ENCODE data around the gene CD99L2. TPM values are rescaled to one million over a fixed set of nuclear protein-coding genes. Genes with fewer than 3 reads are reported as not detected.

The CD99L2 gene
- total and polyA plus RNA-seq, 10 of the 15 experiments (the other 5 are each of a cell fraction or from before 2014, with no cell fraction given), result 1.1 to 22.9 (median 13.0) TPM

DNA sequence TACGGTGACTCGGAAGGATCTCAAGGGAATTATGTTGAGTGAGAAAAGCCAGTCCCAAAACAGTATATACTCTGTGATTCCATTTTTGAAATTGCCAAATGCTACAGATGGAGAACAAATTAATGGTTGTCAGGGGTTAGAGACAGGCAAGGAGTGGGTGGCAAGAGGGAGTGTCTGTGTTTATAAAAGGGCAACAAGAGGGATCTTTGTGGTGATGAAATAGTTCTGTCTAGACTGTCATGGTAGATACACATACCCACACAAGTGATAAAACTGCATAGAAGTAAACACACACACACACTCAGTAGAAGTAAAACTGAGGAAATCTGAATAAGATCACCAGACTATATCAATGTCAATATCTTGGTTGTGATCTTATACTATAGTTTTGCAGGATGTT is 92.7 kb downstream of the CD99L2 start (continued):
- no peak for TF ChIP-seq POLR2AphosphoS2 (IDR thresholded peaks at IDR 0.05; ENCODE audit: low read depth, low read length)
- TF ChIP-seq KLF5 (IDR thresholded peaks at IDR 0.05; ENCODE audit: partially characterized antibody), result no peak
- TF ChIP-seq, protein P1, sequence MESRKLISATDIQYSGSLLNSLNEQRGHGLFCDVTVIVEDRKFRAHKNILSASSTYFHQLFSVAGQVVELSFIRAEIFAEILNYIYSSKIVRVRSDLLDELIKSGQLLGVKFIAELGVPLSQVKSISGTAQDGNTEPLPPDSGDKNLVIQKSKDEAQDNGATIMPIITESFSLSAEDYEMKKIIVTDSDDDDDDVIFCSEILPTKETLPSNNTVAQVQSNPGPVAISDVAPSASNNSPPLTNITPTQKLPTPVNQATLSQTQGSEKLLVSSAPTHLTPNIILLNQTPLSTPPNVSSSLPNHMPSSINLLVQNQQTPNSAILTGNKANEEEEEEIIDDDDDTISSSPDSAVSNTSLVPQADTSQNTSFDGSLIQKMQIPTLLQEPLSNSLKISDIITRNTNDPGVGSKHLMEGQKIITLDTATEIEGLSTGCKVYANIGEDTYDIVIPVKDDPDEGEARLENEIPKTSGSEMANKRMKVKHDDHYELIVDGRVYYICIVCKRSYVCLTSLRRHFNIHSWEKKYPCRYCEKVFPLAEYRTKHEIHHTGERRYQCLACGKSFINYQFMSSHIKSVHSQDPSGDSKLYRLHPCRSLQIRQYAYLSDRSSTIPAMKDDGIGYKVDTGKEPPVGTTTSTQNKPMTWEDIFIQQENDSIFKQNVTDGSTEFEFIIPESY (IDR thresholded peaks at IDR 0.05), result no peak
- TF ChIP-seq SRF (IDR thresholded peaks at IDR 0.05; ENCODE audit: low read depth in 2 of 2, low read length in 2 of 2), result no peak

DNA sequence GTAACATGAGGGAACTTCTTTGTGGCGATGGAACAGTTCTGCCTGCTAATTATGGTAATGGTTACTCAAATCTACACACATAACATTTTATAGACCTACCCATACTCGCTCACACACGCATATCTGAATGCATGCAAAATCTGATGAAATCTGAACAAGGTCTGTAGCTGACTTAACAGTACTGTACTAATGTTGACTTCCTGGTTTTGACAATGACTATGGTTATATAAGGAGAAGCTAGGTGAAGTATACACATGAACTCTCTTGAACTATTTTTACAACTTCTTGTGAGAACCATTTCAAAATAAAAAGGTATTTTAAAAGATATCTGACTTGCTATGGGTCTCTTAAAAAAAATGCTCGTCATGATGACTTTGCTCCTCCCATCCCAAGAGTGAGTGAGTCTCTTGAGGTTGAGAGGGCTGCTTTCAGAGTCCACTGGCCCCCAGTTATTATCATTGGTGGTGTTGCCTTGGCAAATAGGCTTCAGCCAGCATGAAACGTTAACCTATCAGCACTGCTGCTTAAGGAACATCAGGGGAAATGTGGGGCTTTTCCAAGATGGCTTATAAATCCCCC is 105.4 kb downstream of the CD99L2 start:
- ChIA-PET RAD21 (ENCODE audit: unreplicated experiment) (no interaction called here), SMC1A (ENCODE audit: uncharacterized antibody, unreplicated experiment) (no interaction called here), POLR2A (no interaction called here), CTCF (no interaction called here)
- no peaks in the 10 kb centered on the region for H3K4me1 ChIP-seq (ENCODE audit: control insufficient read depth, insufficient read depth, low read length)
- H3K4me3 ChIP-seq, result no peak overlapping the region
- H3K27me3 ChIP-seq (replicated peaks in 1 of 2; ENCODE audit: control insufficient read depth in 2 of 2, insufficient read depth in 2 of 2, low read length in 1 of 2), result no peaks in the 10 kb centered on the region
- intact Hi-C loops (cut with micrococcal nuclease; ENCODE audit: unreplicated experiment) (no loop called here), in situ Hi-C loops (cut with MboI) (loop anchor here (25.0 kb wide), 1 partner anchor 594 kb away; the partner anchor contains the start of gene VMA21)
- H2AFZ ChIP-seq (ENCODE audit: control insufficient read depth, low read depth, low read length), result no peak overlapping the region
- no peak overlapping the region for H3K9ac ChIP-seq (ENCODE audit: control insufficient read depth, insufficient read depth, low read length)
- WGBS (ENCODE audit: insufficient coverage, insufficient replicate concordance, low lambda C conversion rate, missing lambda C conversion rate), result 20% methylated on average over 5 of the region's 5 CpGs
- no peaks in the 10 kb centered on the region for H3K9me3 ChIP-seq (replicated peaks; ENCODE audit: control insufficient read depth, insufficient read depth, low read length)
- H3K36me3 ChIP-seq (ENCODE audit: control insufficient read depth in 2 of 2, insufficient read depth in 2 of 2, low read length in 1 of 2), result no peaks in the 10 kb centered on the region; a peak in 1 of 4 replicates
- no peak overlapping the region for H3K4me2 ChIP-seq (ENCODE audit: control insufficient read depth, insufficient read depth)
- H3K79me2 ChIP-seq (ENCODE audit: control insufficient read depth, insufficient read depth, low read length), result no peaks in the 10 kb centered on the region
- DNase-seq (ENCODE audit: low read depth, low spot score), result no peak
- no peaks in the 10 kb centered on the region for H4K20me1 ChIP-seq (ENCODE audit: control insufficient read depth, insufficient read depth)
- ATAC-seq, result no peak
- BruUV-seq (replicated peaks), result no TSS peak
- no peak for FAIRE-seq
- H3K27ac ChIP-seq (ENCODE audit: control insufficient read depth, insufficient read depth), result no peak overlapping the region
- TF ChIP-seq GATAD2B (conservative IDR thresholded peaks at IDR 0.05; ENCODE audit: low read depth) (no peak), STAT3 (IDR thresholded peaks at IDR 0.05; ENCODE audit: low read depth, low read length) (no peak), POLR2A (IDR thresholded peaks at IDR 0.05; ENCODE audit: low read depth, low read length) (no peak), RB1 (IDR thresholded peaks at IDR 0.05; ENCODE audit: borderline replicate concordance) (no peak), SMC3 (IDR thresholded peaks at IDR 0.05; ENCODE audit: borderline replicate concordance, low read length) (no peak), CHD1 (IDR thresholded peaks at IDR 0.05; ENCODE audit: low read depth, low read length) (no peak), MEF2A (IDR thresholded peaks at IDR 0.05; ENCODE audit: insufficient read depth, low read depth, low read length) (no peak), JUND (IDR thresholded peaks at IDR 0.05; ENCODE audit: low read depth, low read length) (no peak), KAT2A (conservative IDR thresholded peaks at IDR 0.05; ENCODE audit: control insufficient read depth, low read depth, low read length) (no peak), FOXK2 (IDR thresholded peaks at IDR 0.05) (no peak), SRF (IDR thresholded peaks at IDR 0.05; ENCODE audit: low read depth in 2 of 2, low read length in 2 of 2) (no peak), ZNF217 (IDR thresholded peaks at IDR 0.05) (no peak), IKZF1 (conservative IDR thresholded peaks at IDR 0.05) (no peak)
- TF ChIP-seq, protein P2, sequence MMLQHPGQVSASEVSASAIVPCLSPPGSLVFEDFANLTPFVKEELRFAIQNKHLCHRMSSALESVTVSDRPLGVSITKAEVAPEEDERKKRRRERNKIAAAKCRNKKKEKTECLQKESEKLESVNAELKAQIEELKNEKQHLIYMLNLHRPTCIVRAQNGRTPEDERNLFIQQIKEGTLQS (IDR thresholded peaks at IDR 0.05; ENCODE audit: borderline replicate concordance, extremely low read depth, low read depth, low read length), result no peak
- TF ChIP-seq, protein P3, sequence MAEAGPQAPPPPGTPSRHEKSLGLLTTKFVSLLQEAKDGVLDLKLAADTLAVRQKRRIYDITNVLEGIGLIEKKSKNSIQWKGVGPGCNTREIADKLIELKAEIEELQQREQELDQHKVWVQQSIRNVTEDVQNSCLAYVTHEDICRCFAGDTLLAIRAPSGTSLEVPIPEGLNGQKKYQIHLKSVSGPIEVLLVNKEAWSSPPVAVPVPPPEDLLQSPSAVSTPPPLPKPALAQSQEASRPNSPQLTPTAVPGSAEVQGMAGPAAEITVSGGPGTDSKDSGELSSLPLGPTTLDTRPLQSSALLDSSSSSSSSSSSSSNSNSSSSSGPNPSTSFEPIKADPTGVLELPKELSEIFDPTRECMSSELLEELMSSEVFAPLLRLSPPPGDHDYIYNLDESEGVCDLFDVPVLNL (IDR thresholded peaks at IDR 0.05; ENCODE audit: low read depth, low read length), result no peak

All from GM12878 (cell line).